ENCODE data around the gene TBC1D16.

Gene TBC1D16

DNA sequence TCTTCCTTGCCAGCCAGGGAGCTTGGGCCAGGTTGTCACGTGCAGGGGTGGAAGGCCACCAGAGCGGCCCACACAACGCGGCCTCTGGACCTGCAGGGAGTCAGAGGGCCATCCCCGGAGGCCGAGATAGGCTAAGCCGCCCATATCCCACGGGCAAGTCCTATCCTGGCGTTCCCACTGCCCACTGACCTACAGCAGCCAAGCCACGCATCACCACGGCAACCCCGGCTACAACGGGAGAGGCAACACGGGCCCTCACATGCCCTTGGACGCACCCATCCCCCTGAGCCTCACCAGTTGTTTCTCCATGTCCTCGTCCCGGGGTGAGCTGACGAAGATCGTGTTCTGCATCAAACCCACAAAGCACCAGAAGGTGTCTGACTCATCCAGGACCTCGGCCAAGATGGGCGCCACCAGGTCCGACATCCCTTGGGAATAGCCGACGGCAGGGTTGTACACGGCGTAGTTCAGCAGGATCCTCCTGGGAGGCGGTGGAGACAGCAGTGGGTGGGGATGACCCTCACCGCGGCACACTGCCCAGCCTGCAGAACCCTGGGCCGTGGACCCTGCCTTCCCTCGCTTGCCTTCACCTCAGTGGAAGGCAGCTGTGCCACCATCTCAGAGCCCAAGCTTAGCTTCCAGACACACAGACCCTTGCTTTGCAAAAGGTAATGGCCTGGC, 88.2 kb downstream of the TBC1D16 start:
- DNase-seq = no peak

GRCh38 chr17:79946352-79947231, 89.1 kb downstream of the TBC1D16 start:
- no peak for DNase-seq

DNA sequence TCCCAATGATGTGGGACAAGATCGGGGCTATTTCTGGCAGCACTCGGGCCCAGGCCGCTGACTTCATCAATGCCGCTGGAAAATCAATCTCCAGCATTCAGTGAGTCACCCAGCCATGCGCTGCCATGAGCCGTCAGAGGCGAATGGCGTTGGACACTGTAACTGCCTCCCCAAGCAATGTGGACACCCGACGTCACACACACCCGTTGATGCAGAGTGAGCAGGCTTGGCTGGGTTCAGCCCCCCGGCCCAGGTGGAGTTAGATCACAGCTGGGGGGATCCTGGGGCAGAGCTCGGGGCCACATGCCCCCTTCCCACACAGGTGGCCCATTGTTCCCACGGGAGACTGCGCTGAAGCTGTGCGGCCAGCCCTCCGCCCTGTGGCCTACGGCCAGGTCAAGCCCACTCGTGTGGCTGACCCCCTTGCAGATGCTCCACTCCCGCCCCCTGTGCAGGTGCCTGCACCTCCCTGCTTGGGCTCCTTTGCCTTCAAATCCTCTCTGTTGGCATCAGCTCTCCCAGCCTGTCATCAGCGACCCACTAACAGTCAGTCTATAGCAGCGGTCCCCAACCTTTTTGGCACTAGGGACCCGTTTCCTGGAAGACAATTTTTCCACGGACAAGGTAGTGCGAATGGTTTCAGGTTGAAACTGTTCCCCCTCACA, 89.9 kb downstream of the TBC1D16 start:
- DNase-seq = no peak

GRCh38 chr17:79944821-79945391, 90.8 kb downstream of the TBC1D16 start:
- no peak for DNase-seq

- no peak for DNase-seq
These were observed 91.3 kb downstream of the TBC1D16 start for GRCh38 chr17:79944251-79944812.

- DNase-seq = no peak
These were observed 92.1 kb downstream of the TBC1D16 start for GRCh38 chr17:79943347-79944241.

DNA sequence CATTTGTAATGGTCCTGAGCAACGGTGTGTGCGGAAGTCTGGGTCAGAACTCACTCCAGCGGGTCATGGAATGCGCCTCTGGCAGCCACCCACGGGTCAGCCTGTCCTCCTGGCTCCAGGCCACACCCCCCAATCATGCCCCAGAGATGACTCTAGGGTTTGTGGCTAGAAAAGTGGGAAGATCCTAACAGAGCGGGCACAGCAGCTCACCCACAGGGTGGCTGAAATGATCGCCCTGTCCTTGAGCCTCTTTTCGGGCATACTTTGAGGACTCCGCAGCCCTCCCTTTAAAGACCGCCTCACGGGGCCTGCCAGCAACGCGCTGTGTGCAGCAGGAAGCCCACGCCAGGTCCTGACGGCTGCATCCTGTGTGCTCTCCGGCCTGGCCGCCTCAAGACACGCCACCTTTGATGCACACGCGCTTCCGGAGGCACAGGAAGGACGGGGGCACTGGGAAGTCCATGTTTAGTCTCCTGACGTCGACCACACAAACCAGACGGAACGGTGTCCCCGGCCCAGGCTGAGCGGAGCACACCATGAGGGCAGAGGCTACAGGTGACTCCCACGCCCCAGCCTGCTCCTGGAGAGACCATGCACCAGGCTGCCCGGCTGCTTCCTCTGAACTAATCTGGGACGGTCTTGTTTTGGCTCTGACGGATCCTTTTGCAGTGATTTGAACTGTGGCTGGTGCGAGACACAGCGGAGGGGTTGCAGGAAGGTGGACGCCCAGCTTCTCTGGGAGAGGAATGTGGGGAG, 92.9 kb downstream of the TBC1D16 start:
- DNase-seq = no peak

DNA sequence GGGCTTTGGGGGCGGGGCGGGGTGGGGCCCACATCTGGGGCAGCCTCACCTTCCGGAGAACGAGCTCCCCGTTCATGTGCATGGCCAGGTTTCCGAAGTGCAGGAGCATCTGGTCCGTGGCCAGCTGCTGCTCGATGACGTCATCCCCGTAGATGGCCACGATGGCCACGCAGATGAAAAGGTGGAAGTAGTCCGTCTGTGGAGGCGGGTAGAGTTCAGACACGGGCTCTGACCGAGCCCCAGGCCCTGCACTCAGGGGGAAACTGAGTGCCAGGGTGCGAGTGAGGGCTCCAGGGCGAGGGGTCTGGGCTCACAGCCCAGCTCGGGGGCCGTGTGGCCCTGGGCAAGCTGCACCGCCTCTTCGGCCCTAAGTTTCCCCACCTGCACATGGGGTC, 93.7 kb downstream of the TBC1D16 start:
- DNase-seq = no peak

DNA sequence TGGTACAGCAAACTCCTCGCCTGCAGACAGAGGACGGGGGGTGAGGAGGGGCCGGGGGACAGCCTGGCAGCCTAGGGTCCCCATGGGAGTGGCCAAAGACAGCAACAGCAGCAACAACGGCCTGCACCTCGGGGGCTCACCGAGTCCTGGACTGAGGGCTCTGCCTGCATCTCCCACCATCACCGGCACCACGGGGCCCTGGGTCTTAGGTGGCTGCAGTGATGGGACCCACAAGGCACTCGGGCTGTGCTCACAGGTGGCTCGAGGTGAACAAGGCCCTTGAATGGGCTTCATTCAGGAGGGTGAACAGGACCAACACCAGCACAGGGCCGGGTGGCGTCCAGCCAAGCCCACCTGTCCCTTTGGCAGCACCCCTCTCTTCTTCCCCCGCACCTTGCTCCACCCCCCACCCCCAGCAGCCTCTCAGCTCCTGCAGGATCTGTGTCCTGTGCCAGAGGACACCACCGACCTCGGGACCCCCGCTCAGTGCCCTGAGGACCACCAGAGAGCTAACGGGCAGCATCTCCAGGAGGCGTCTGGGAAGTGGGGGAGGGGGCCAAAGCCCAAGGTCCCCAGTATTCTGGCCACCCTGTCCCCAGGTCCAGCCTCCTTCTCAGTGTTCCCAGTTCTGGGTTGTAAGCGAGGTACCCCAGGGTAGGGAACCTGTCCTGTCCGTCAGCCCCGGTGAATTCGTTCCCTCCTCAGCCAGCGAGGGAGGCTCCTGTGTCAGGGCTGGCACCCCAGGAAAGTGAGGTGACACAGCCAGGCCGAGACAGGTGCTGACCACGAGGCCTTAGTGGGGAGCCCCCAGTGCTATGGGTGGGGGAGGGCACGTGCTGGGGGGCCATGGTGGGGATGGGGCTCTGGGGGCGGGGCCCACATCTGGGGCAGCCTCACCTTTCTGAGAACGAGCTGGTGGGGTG, 94.3 kb downstream of the TBC1D16 start:
- DNase-seq = no peak

DNA sequence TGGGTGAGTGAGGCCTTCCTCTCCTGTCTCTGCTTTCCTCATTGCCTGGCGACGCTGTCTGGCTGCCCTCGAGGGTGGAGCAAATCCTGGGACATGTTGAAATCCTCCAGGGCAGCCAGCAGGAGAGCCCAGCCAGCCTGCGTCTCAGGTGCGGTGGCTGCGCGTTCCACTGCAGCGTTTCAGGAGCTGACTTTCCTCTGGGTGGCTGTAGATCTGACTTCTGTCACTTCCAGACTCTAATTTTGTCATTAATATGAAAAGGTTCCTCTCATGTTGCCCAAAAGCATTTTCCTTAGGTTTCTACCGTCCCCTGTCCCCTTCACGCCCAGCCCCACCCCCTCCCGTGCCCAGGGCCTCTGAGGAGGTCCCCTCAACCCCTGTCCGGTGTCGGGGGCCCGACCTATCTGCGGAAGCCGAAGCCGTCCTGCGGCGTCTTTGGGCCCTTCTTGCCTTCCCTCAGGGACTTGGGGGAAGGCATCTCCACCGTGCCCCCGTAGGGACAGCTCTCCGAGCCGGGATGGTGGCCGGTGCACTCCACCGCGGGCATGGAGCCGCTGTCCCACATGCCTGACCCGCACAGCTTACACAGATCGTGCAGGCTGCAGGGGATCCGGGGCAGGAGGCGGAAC, 95.1 kb downstream of the TBC1D16 start:
- DNase-seq = no peak

DNA sequence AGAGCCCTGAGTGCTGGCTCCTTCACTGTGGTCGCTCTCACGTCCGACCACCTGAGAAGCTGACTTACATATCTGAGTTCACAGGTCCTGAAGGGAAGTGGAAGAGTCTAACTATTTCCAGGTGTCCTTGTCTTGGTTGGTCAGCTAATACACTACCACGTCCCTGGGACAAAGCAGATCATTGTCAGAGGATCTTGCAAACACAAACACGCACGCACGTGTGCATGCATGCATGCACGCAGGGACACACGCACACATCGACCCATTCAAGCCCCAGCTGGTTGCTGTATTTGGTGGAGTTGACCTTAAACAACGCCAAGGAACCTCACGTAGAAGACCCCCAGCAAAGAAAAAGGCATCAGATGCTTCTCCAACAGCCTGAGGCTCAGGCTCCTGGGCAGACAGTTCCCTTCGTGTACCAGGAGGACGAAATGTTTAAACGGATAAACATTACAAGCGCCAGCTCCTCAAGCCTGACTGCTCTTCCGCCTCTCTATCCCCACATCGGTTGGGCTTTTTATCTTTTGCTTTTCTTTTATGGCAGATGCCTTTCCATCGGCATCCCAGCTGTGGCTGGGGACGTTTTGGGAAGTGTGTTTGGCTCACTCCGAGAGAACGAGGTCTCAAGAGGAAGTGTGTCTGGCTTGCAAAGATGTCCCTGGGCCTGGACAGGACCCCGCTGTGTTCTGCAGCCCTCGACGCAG, 95.8 kb downstream of the TBC1D16 start:
- DNase-seq = no peak

DNA sequence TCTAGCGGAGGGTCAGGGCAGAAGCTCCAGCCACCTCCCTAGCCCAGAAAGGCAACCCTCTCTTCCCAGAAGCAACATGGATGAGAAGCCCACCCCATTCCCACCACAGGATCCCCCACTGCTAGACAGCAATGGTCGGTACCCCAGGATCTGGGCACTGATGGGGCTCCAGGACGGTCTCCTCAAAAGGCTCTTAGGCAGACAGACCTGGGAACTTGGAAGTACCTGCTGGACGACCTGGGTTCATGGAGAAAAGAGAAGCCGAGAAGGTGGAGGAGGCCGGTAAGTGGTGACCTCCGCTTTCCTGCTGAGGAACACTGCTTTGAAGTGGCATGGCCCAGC, 96.6 kb downstream of the TBC1D16 start:
- DNase-seq = no peak

GRCh38 chr17:79938336-79939093, 97.2 kb downstream of the TBC1D16 start:
- no peak for DNase-seq

DNA sequence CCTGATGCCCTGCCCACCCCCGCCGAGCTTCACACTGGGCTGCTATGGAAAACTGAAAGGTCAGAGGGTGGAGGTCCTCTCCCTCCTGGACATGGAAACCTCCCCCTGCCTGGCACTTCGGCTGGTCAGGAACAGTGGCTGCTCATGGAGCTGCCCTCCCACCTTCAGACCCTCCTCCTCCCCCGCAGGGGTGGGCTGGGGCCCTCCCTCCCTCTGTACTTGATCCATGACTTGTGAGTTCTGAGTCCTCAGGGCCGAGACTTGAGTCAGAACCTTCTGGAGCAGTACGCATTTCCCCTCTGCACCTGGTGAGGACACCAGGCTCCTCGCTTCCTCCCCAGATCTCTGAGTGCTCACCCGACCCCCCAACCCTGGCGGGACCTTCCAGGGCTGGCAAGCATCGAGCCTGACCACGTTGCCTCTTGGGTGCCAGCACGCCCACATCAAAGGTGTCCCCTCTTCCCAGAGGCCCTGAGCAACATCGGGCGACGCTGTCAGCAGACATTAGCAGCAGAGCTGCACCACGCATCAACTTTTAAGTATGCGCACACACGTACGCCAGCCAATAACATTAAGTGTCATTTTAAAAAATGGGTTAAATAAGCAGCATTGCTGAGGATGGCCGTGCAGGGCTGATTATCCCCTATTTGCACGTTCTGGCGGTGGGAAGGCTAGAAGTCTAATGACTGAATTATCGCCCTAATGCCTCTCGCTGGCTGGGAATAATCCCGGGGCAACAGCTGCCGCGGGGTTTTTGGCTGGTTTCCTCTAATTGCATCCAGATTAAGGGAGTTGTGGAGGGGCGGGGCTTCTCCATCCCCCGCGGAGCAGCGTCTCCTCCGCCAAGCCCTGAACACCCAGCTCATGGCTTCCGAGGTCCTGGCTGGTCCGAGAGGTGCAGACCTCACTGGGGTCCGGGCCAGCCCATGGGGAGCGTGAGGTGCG, 98.0 kb downstream of the TBC1D16 start:
- no peak for DNase-seq

DNA sequence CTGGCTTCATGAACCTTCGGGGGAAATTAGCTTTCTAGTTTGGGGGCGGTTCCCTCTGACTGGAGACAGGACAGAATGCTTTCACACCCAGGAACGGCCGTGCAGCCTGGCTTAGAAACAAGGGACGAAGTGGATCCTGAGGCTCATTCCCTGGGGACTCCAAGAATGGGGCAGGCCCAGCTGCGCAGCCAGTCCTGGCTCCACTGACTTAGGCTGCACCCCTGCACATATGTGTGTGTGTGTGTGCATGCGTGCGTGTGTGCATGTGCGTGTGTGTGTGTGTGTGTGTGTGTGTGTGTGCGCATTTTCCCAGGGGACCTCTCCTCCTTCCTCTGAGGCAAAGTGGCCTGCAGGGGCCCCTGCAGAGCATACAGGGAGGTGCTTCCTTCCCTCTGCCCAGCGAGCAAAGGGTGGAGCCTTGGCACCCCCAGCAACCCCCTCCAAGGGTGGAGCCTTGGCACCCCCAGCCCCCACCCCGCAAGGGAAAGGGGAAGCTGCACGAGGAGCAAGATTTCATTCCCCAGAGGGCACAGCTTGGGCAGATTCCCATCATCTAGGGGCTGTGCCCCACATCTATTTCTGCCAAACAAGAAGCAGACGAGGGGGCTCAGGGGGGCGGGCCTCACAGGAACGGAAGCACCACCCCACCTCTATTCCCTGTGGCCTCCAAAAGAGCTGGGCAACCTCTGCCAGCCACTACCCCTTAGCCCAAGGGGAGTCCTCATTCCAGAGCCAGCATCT, 98.9 kb downstream of the TBC1D16 start:
- DNase-seq = no peak

DNA sequence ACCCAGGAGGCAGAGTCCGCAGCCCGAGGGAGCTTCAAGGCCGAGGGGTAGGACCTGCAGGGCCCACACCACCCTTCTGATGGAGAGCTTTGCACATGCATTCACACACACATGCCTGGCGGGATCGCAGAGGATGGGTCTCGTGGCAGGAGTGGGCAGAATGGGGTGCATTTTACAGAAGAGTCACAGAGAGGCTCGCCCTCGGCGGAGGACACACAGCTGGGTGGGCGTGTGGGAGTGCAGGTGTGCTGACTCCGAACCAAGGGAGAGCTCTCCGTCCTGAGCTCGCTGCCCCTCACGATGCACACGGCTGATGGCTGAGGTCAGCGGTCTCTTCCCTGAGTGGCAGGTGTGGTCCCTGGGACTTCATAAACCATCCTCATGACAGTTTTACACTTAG, 99.6 kb downstream of the TBC1D16 start:
- DNase-seq = no peak
